ENCODE measurements around the gene RYR3.

RYR3 gene

GRCh38 chr15:33639978-33640377, 329.2 kb downstream of the RYR3 start:
- no peak for DNase-seq (ENCODE audit: low read depth in 2 of 2)

DNA sequence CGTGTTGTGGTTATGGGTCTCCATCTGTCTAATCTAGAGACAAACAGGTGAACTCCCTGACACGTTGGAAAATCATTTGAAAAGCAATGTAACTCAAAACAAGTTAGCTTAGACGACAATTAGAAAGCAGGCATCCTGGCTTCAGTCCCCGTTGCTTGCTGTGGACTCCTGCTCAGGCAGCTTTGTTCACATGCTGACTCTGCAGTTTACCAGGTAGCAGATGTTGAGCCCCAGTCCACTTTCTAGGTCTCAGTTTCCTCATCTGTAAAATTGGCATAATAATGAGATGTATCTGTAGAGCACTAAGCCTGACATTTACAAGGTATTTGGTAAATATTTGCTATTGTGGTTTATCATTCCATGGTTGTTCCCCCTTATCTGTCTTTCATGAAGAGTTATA, 330.3 kb downstream of the RYR3 start:
- no peak for DNase-seq (ENCODE audit: low read depth in 2 of 2)

GRCh38 chr15:33644304-33644703, 333.5 kb downstream of the RYR3 start:
- no peak for DNase-seq (ENCODE audit: low read depth in 2 of 2)

DNA sequence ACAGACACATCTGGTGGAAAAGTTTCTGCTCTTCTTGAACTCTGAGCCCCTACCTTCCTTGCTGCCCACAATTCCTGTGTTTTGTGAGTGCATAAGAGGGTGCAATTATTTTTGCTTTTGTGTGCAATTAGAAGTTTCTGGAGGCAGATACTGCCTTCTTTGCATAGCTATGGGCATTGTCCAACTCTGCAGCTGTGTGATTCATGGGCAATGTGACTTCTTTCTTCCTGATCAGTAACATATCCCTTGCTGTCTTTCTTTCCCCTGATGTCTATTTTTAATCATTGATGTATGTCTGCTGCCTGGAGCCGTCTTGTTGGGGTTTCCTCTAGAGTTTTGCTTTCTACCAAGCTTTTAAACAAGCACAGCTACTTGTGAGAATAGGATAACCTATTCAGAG, 336.0 kb downstream of the RYR3 start:
- no peak for DNase-seq (ENCODE audit: low read depth in 2 of 2)

DNA sequence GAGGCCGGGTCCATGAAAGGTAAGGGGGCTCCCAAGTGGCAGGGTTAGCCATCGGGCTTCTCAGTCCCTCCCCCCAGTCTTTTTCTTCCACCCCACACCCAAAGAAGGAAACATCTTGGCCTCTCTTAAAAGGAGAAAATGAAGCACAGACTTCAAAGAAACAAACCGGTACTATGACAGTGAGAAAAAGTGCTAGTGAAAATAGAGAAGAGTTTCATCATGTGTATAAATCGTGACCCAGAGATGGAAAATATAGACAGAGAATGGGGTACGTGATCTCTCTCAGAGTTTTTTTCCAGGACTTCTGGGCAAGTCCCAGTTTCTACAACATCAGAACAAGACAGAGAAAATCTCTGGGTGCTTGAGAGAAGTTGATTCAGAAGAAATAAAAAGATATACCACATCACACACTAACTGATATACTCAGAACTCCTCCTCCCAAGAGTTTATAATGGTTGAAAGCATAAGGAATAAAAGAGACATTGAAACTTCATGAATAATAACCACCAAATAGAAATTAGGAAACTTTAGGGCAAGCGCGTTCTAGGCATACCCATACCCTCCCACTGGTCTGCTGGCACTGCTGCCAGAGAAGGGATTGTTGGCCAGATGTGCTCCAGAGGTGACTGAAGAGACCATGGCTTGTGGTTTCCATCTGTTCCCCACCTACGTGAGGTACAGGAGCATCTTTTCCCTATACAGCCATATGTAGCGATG, 338.6 kb downstream of the RYR3 start:
- DNase-seq (ENCODE audit: low read depth in 2 of 2): no peak

- no peak for DNase-seq (ENCODE audit: low read depth in 2 of 2)
These were observed 344.1 kb downstream of the RYR3 start for GRCh38 chr15:33654860-33655259.

- DNase-seq (ENCODE audit: low read depth in 2 of 2): no peak
These were observed 344.7 kb downstream of the RYR3 start for GRCh38 chr15:33655488-33655887.

DNA sequence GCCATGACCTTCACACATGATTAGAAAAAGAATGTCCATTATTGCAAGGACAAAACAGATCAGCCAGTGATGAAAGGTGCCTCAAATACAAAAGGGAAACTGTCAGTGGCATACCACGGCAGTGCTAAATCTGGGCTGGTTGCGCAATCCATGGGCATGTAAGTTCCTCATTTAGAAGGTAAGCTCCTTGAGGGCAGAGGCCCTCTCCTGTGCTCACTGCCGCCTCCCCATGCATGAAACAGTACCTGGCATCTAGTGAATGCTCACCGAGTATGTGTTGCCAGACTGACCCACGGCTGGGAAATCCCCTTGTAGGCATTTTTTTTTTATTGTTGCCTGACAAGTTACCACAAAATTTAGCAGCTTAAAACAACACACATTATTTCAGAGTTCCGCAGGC, 345.4 kb downstream of the RYR3 start:
- DNase-seq (ENCODE audit: low read depth in 2 of 2): no peak

DNA sequence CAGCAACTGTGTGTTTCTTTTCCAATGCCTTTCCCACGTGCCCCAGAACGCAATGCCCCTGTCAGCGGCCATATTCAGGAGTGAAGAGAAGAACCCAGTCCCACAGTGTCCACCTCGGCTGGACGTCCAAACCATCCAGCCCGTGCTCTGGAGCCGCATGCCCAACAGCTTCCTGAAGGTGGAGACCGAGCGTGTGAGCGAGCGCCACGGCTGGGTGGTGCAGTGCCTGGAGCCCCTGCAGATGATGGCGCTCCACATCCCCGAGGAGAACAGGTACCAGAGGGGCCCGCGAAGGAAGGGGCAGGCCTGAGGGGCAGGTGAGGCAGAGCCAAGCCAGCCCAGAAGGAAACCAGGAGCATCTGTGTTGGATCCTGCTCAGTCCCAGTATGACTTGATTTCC, 349.4 kb downstream of the RYR3 start:
- no peak for DNase-seq (ENCODE audit: low read depth in 2 of 2)

DNA sequence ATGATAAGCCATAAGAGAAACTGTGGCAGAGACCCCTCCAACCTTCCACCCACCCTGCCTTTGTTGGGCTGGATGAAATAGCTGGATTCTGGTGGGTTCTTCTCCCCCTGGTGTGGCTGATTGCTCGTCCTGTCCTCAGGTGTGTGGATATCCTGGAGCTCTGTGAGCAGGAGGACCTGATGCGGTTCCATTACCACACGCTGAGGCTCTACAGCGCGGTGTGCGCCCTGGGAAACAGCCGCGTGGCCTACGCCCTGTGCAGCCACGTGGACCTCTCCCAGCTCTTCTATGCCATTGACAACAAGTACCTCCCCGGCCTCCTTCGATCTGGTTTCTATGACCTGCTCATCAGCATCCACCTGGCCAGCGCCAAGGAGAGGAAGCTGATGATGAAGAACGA, 351.2 kb downstream of the RYR3 start:
- no peak for DNase-seq (ENCODE audit: low read depth in 2 of 2)

GRCh38 chr15:33664947-33665346, 354.2 kb downstream of the RYR3 start:
- DNase-seq (ENCODE audit: low read depth in 2 of 2): no peak

DNA sequence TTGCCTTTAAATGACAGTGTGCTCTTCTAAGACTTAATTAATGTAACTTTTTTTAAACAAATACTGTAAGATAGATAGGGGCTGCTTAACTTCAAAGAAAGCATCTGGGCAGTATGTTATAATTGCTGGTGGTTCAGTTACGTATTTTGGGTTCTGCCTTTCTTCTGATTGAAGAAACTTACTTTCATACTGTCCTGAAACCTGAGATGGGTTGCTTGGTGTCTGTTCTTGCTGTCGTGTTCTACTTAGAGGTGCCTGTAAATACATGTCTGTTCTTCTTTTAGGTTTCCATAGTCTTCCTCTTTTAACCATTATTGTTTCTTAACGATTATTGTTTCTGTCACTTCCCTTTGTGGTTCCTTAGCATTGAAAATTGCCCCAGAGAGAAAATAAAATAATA, 359.8 kb downstream of the RYR3 start:
- no peak for DNase-seq (ENCODE audit: low read depth in 2 of 2)

DNA sequence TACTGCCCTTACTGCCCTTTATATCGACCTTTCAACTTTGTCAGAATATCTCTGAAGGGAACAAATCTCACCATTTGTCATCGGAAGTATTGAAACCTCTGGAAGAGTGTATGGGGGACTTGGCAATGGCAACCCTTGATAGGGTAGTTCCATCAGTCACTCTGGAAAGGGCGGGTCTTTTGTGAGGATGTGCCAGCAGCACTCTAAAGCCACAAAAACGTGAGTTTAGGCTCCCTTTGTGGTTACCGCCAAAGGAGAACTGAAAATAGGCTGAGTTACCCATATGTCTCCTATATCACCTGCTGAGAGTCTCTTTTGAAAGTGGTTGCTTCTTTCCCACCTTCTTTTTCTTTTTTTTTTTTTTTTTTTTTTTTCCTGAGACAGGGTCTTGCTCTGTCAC, 360.7 kb downstream of the RYR3 start:
- DNase-seq (ENCODE audit: low read depth in 2 of 2): no peak

DNA sequence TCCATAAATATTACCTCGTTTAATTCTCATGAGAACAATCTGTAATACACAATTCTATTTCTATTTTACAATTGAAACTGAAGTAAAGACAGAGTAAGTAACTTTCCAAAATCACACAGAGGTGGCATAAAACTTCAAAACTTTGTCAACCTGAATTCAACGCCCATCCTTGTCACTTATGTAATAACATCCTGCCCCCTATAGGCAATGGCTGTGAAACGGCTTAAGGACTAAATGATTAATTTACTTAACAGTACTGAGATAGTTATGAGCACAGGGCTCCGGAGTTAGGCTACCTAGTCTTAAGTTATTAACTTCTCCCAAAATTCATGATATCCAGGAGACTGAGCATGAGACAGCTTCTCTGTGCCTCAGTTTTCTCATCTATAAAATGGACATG, 364.5 kb downstream of the RYR3 start:
- DNase-seq (ENCODE audit: low read depth in 2 of 2): no peak

DNA sequence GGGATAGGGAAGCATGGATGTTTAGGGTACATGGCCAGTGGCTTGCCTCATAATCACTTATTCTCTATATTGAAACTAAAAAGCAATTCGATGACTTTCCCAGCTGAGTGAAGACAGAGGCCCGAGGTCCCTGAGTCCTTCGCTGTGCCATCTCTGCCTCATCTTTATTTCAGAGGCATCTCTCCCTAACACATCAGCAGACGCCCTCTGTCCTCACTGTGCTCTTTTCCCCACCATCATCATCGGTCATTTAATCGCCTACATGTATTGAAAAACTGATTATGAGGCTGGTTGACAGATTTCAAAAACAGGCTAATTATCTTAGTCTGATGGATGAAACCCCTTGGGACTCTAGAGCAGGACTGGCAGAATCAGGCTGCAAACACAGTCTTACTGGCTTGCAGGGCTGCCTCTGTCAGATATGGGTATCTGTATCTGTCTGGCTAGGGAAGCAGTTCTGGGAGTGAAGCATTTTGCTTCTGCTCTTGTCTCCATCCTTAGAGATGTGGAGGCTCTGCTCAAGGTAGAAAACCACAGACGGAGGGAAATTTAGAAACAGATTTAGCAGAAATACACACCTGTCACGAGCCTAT, 366.6 kb downstream of the RYR3 start:
- no peak for DNase-seq (ENCODE audit: low read depth in 2 of 2)

GRCh38 chr15:33678176-33678575, 367.4 kb downstream of the RYR3 start:
- DNase-seq (ENCODE audit: low read depth in 2 of 2): no peak

GRCh38 chr15:33678602-33679001, 367.8 kb downstream of the RYR3 start:
- DNase-seq (ENCODE audit: low read depth in 2 of 2): no peak

DNA sequence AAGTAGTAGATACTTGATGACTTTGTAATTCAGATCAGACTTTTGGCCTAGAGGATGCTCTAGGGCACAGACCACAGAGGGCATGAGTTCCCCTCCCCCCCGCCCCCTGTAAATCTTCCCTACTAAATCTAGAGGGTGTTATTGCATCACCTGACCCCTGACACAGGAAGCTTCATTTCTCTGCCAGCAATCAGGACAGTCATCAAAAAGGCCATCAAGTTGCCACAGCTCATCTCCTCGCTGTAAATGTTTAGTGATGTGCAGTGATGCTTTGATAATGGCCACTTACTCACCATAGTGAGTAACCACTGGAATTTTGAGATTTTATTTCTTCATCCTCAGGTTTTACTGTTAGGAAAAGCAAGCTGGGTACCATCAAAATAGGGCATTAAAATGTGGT, 368.3 kb downstream of the RYR3 start:
- no peak for DNase-seq (ENCODE audit: low read depth in 2 of 2)

GRCh38 chr15:33680336-33680735, 369.6 kb downstream of the RYR3 start:
- no peak for DNase-seq (ENCODE audit: low read depth in 2 of 2)

DNA sequence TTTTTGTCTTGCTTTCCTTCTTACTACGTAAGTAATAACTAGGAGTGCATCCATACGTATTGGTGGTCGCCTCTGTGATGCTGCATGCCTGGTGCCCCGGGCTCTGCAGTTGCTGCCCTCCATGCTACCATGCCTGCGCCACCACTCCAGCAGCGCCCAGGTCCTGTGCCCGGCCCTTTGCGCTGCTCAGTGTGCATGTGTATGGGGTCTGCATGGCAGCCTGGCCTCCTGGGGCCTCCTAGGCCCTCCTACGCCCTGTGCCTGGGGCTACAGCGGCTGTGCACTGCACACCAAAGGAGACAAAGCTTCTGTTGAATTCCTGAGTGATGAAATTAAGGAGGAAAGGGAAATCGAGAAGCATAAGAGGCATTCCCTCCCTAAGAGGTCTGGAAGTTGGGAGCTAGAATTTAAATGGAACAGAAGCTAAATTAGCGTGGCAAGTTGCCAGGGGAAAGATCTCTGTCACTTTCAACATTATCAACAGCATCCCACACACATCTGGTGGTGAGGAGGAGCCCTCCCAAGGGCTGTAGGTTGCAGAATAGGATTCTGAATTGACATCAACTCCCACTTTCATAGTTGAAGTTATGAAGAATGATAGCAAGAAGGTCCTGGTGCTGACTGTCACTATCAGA, 382.5 kb downstream of the RYR3 start:
- DNase-seq (ENCODE audit: low read depth in 2 of 2): no peak

DNA sequence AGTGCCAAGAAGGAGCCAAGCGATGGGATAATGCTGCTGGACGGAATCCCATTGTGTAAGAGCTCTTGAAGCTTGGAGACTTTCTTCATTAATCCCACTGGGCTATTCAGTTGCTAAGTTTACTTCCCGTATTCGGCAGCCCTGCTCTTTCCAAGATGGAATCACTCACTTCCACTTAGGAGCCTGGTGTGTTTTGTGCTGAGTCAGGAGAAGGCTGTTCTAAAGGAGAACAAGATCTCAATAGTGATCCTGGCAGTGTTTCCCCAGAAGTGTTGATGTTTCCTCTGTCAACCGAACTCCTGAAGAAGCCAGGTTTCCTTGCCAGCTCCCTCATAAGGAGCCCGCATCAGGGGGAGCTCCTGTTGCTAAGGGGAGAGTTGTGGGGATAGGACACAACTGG, 387.4 kb downstream of the RYR3 start:
- no peak for DNase-seq (ENCODE audit: low read depth in 2 of 2)

- no peak for DNase-seq (ENCODE audit: low read depth in 2 of 2)
These were observed 388.4 kb downstream of the RYR3 start for GRCh38 chr15:33699145-33699544.

GRCh38 chr15:33699691-33700447, 389.1 kb downstream of the RYR3 start:
- no peak for DNase-seq (ENCODE audit: low read depth in 2 of 2)
